Smooth muscle cell (in vitro differentiated cells): ENCODE results near the gene SLC9A5. TPM values are rescaled to one million over a fixed set of nuclear protein-coding genes. Genes with fewer than 3 reads are reported as not detected.

Experiments
- DNase-seq: peaks from one replicate; lab custom pipeline; 2025; ENCODE audit not compliant: unreplicated experiment; lab: John Stamatoyannopoulos, UW
- H2AFZ ChIP-seq: fragments of 200-600 bp; sonication (generic); 2 replicates; pipeline ENCODE4 v1.6.0; 2016; ENCODE audit warnings: antibody characterized with exemption, low read depth, mild to moderate bottlenecking
- H3F3A ChIP-seq: fragments of 200-600 bp; sonication (generic); 2 replicates; pipeline ENCODE4 v1.6.0; 2017; ENCODE audit warnings: antibody characterized with exemption, low read depth
- H3K27ac ChIP-seq: fragments of 200-600 bp; sonication (generic); 2 replicates; pipeline ENCODE4 v1.5.1; 2016; ENCODE audit warnings: low read depth, mild to moderate bottlenecking
- H3K27me3 ChIP-seq: fragments of 200-600 bp; sonication (generic); 2 replicates; pipeline ENCODE4 v1.6.1; 2016; ENCODE audit warnings: low read depth, mild to moderate bottlenecking
- H3K36me3 ChIP-seq: fragments of 200-600 bp; sonication (generic); 2 replicates; pipeline ENCODE4 v1.5.1; 2016; ENCODE audit warnings: low read depth
- H3K4me1 ChIP-seq: fragments of 200-600 bp; sonication (generic); 2 replicates; pipeline ENCODE4 v1.5.1; 2016; ENCODE audit warnings: low read depth
- H3K4me2 ChIP-seq: fragments of 200-600 bp; sonication (generic); 2 replicates; pipeline ENCODE4 v1.6.0; 2016; ENCODE audit warnings: mild to moderate bottlenecking
- H3K4me3 ChIP-seq: fragments of 200-600 bp; sonication (generic); 2 replicates; pipeline ENCODE4 v1.5.1; 2016; ENCODE audit warnings: mild to moderate bottlenecking
- H3K79me2 ChIP-seq: fragments of 200-600 bp; sonication (generic); 2 replicates; pipeline ENCODE4 v1.6.0; 2016; ENCODE audit warnings: low read depth, mild to moderate bottlenecking
- H3K9ac ChIP-seq: fragments of 200-600 bp; sonication (generic); 2 replicates; pipeline ENCODE4 v1.6.0; 2016; ENCODE audit warnings: low read depth
- H3K9me3 ChIP-seq: fragments of 200-600 bp; sonication (generic); replicated peaks from 2 replicates; pipeline ENCODE4 v1.5.1; 2016; ENCODE audit warnings: low read depth
- H4K20me1 ChIP-seq: fragments of 200-600 bp; sonication (generic); 2 replicates; pipeline ENCODE4 v1.6.0; 2016; ENCODE audit warnings: low read depth
- CTCF ChIP-seq: fragments of 200-600 bp; sonication (generic); IDR thresholded peaks from 2 replicates; pipeline ENCODE4 v1.5.1; 2017; ENCODE audit warnings: borderline replicate concordance, mild to moderate bottlenecking, antibody characterized with exemption; ENCODE audit not compliant: insufficient read depth, poor library complexity, severe bottlenecking
- WGBS: methylation state at CpG from one replicate; pipeline ENCODE4 v1.1.7; 2016; ENCODE audit warnings: low lambda C conversion rate; 5-methylcytosine and 5-hydroxymethylcytosine counted together
- polyA plus RNA-seq: library from polyadenylated mRNA; unstranded; fragments of >200 nt; fragmentation: Nextera tagmentation; extraction: Ambion mirVana; gene quantifications from 2 replicates; pipeline ENCODE4 v1.2.1, GENCODE V29; 2016
- total RNA-seq: library from RNA; depleted of rRNA; stranded (reverse); fragments of >200 nt; gene quantifications from 2 replicates; pipeline ENCODE4 v1.2.3, GENCODE V29; 2014

SLC9A5 gene
- total and polyA plus RNA-seq, 2 experiments from 2014 or later, result 2.1 to 9.1 TPM

- Histone ChIP-seq H3K9ac (no peak overlapping the region), H3K9me3 (no peaks in the 10 kb centered on the region), H3K4me1 (peaks cover 10% of the 10 kb centered on the region), H3K4me2 (no peak overlapping the region), H3K79me2 (peaks cover 21% of the 10 kb centered on the region), H3K4me3 (no peak overlapping the region), H2AFZ (no peak overlapping the region), H4K20me1 (no peaks in the 10 kb centered on the region), H3F3A (no peaks in the 10 kb centered on the region), H3K27ac (no peak overlapping the region), H3K36me3 (no peaks in the 10 kb centered on the region), H3K27me3 (no peaks in the 10 kb centered on the region)
- WGBS, result 96% methylated on average over 32 of the region's 32 CpGs
- no peak for TF ChIP-seq CTCF
- DNase-seq, result no peak
Measured at GRCh38 chr16:67229906-67230808, 18.6 kb upstream of the SLC9A5 start.

GRCh38 chr16:67230809-67231660, 17.7 kb upstream of the SLC9A5 start:
- peaks cover 9% of the 10 kb centered on the region for H3K4me1 ChIP-seq
- H3K27me3 ChIP-seq, result no peaks in the 10 kb centered on the region
- no peaks in the 10 kb centered on the region for H4K20me1 ChIP-seq
- no peak for DNase-seq
- no peaks in the 10 kb centered on the region for H3K36me3 ChIP-seq
- no peak overlapping the region for H2AFZ ChIP-seq
- no peaks in the 10 kb centered on the region for H3F3A ChIP-seq
- over 99% methylated on average over 12 of the region's 12 CpGs for WGBS
- H3K27ac ChIP-seq, result no peak overlapping the region
- H3K4me2 ChIP-seq, result no peak overlapping the region
- no peaks in the 10 kb centered on the region for H3K9me3 ChIP-seq
- no peak overlapping the region for H3K9ac ChIP-seq
- H3K4me3 ChIP-seq, result no peak overlapping the region
- no peak for TF ChIP-seq CTCF
- H3K79me2 ChIP-seq, result peaks cover 21% of the 10 kb centered on the region

GRCh38 chr16:67233596-67233995, 15.2 kb upstream of the SLC9A5 start:
- no peak for TF ChIP-seq CTCF
- 93% methylated on average over 7 of the region's 7 CpGs for WGBS
- Histone ChIP-seq H3F3A (no peaks in the 10 kb centered on the region), H3K4me2 (no peak overlapping the region), H3K4me1 (no peaks in the 10 kb centered on the region), H2AFZ (no peak overlapping the region), H3K36me3 (no peaks in the 10 kb centered on the region), H3K9ac (no peak overlapping the region), H3K9me3 (no peaks in the 10 kb centered on the region), H3K79me2 (peaks cover 4% of the 10 kb centered on the region), H3K4me3 (no peak overlapping the region), H3K27ac (no peak overlapping the region), H3K27me3 (no peaks in the 10 kb centered on the region), H4K20me1 (no peaks in the 10 kb centered on the region)
- no peak for DNase-seq
